GM12873 (cell line): ENCODE measurements around the gene SRSF12.

Source experiments
- TF ChIP-seq, protein P1 (sequence below): IDR thresholded peaks from 2 replicates; pipeline ENCODE4 v1.5.1; 2012; ENCODE audit warnings: low read depth, mild to moderate bottlenecking, moderate library complexity, low read length, control low read depth; ENCODE audit not compliant: insufficient read depth; ENCODE audit errors: missing control alignments

SRSF12 gene

DNA sequence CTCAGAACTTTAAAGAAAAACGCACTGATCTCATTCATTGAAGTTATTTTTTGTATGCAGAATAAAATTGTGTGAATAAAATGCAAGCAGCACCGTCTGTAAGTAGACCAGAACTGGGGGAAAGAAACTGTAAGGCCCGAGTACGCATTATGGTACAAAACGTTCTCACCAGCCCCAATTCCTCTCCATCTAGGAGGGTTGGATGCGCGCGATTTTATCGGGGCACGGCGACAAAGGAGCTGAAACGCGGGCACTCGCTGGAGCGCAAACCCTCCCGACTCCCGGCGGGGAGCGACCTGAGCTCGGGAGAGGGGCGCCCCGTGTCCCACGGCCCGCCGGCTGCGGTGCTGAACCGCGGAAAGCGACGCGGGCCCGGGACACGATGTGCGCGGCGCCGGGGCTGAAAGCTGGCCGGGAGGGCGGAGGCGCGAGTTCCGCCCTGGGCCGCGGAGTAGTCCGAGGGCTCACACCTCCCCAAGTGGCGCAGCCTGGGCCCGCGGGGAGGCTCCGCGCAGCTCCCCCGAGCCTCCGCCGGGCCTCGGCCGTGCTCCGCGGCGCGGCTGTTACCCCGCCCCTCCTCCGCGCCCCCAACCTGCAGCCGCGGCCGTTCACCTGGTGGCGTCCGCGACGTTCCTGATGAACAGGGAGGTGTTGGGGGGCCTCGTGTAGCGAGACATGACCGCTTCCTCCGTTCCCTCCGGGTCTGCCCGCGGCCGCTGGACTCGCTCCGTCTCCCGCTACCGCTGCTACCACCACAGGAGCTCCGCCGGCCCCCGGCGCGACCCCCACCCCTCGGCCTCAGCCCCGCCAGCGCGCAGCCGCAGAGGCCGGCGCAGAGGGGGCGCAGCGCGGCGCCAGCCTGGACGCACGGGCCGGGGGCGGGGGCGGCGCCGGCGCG, at the start of gene SRSF12:
TSS of gene SRSF12 (minus strand) at position 861 of the 898 bp plus-strand sequence. CDS start at position 677, 184 bp downstream.
- TF ChIP-seq, protein P1, sequence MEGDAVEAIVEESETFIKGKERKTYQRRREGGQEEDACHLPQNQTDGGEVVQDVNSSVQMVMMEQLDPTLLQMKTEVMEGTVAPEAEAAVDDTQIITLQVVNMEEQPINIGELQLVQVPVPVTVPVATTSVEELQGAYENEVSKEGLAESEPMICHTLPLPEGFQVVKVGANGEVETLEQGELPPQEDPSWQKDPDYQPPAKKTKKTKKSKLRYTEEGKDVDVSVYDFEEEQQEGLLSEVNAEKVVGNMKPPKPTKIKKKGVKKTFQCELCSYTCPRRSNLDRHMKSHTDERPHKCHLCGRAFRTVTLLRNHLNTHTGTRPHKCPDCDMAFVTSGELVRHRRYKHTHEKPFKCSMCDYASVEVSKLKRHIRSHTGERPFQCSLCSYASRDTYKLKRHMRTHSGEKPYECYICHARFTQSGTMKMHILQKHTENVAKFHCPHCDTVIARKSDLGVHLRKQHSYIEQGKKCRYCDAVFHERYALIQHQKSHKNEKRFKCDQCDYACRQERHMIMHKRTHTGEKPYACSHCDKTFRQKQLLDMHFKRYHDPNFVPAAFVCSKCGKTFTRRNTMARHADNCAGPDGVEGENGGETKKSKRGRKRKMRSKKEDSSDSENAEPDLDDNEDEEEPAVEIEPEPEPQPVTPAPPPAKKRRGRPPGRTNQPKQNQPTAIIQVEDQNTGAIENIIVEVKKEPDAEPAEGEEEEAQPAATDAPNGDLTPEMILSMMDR: no peak

- TF ChIP-seq, protein P1: no peak
Measured at GRCh38 chr6:89162047-89162371, 44.1 kb upstream of the SRSF12 start.

DNA sequence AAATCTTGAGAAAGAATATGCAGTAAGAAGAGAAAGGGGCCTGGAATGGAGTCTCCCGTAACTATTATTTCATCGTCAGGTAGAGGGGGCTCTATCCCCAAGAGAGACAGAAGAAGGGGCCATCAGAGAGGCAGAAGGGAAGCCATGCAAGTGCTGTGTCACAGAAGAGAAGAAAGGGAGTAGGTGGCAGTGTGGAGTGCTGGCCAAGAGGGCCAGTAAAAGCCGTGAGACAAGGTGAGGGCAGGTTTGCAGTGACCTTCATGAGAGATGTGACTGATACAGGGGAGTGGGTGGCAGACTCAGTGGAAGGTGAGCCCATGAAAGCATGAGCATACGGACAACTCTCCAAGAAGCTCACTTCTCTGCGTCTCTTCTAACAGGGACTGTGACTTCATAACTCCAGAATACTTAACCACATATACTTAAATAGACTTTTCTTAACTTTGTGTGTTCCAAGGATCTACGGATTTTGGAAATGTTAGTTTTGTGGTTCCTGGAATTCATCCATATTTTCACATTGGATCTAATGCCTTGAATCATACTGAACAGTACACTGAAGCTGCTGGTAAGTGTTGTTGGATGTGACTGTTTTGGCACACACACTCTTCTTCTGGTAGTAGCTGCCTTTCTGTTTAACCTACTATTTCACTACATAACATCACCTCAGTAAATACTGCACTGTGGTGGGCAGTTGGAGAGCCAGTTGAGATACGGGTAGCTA, 43.6 kb upstream of the SRSF12 start:
- TF ChIP-seq, protein P1: no peak

- TF ChIP-seq, protein P1: no peak
Measured at GRCh38 chr6:89160331-89161092, 42.6 kb upstream of the SRSF12 start.

DNA sequence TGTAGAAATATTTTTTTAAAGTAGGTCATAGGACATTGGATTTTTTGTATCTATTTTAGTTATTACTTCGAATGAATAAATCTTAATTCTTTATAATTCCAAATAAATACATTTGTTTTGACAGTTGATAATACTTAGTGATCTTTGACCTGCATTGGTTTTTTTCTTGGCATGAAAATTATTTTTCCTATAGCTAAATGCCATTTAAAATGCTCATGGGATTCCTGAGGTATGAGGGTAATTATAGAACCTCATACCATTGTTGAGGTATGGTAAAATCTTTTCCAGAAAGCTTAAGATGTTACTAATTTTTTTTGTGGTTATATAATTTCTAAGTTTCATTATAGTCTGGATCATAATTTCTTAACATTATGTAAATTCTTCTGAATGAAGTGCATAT, 36.3 kb upstream of the SRSF12 start:
- TF ChIP-seq, protein P1: no peak

DNA sequence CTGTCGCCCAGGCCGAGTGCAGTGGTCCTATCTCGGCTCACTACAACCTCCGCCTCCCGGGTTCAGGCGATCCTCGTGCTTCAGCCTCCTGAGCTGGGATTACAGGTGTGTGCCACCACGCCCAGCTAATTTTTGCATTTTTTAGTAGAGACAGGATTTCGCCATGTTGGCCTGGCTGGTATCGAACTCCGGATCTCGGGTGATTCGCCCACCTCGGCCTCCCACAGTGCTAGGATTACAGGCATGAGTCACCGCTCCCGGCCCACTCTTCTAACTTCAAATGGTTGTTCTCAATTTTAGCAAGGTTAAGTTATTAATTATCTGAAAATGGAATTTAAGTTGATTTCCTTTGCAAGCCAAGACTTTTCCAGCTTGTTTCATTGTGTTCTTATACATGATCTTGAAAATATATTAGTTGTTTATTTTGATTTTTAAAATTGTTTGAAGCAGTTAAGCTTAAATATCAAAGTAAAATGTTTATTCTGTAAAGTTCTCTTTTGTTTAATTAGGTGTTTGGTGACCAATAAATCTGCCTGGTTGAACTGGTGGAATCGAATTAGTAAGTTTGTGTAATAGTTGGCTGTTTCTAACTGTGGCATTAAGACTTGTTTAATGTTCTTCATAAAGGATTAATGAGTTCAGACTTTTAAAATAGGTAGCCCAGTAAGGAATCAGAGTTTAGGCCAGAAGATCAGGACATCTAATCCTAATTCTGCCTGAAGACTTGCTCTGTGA, 30.3 kb upstream of the SRSF12 start:
- TF ChIP-seq, protein P1: no peak
